Cardiac muscle cell (in vitro differentiated cells and primary cell): ENCODE results near the gene SNRNP40. TPM values are rescaled to one million over a fixed set of nuclear protein-coding genes. Genes with fewer than 3 reads are reported as not detected.
A peak's percentile ranks its signal among the peaks of the same experiment; 100 is the strongest.

Experiments used
- DNase-seq, 2 donors: peaks; one replicate each; pipeline versions ENCODE4 v3.0.0 to v3.0.0-alpha.2; 2010 to 2017; ENCODE audit warnings: low read depth in 1 of 2, low spot score in 1 of 2
- H3K27ac ChIP-seq: fragments of 200-600 bp; sonication (generic); 2 replicates; pipeline ENCODE4 v1.5.1; 2016
- H3K27me3 ChIP-seq: fragments of 200-600 bp; sonication (generic); 2 replicates; pipeline ENCODE4 v1.6.0; 2016; ENCODE audit warnings: control low read depth
- H3K36me3 ChIP-seq: fragments of 200-600 bp; sonication (generic); 2 replicates; pipeline ENCODE4 v1.5.1; 2016; ENCODE audit warnings: control low read depth
- H3K4me1 ChIP-seq: fragments of 200-600 bp; sonication (generic); 2 replicates; pipeline ENCODE4 v1.8.1; 2017; ENCODE audit warnings: low read depth, mild to moderate bottlenecking, mixed run types
- H3K4me3 ChIP-seq: fragments of 200-600 bp; sonication (generic); 2 replicates; pipeline ENCODE4 v1.5.1; 2016; ENCODE audit warnings: mild to moderate bottlenecking
- H3K9me3 ChIP-seq: fragments of 200-600 bp; sonication (generic); 2 replicates; pipeline ENCODE4 v1.5.1; 2017; ENCODE audit warnings: low read depth, mild to moderate bottlenecking, control low read depth
- polyA plus RNA-seq: library from polyadenylated mRNA; unstranded; fragments of >200 nt; fragmentation: Nextera tagmentation; extraction: Ambion mirVana; gene quantifications from 2 replicates; pipeline ENCODE4 v1.2.1, GENCODE V29; 2016
- total RNA-seq: library from RNA; depleted of rRNA; stranded (reverse); fragments of >200 nt; gene quantifications from 2 replicates; pipeline ENCODE4 v1.2.3, GENCODE V29; 2016
- TF ChIP-seq, protein P1 (sequence below): IDR thresholded peaks from 2 replicates; pipeline ENCODE4 v1.5.1; 2012; ENCODE audit warnings: low read depth, mild to moderate bottlenecking, low read length

SNRNP40 gene
- total and polyA plus RNA-seq, 2 experiments from 2014 or later = 39.5 to 69.5 TPM

DNA sequence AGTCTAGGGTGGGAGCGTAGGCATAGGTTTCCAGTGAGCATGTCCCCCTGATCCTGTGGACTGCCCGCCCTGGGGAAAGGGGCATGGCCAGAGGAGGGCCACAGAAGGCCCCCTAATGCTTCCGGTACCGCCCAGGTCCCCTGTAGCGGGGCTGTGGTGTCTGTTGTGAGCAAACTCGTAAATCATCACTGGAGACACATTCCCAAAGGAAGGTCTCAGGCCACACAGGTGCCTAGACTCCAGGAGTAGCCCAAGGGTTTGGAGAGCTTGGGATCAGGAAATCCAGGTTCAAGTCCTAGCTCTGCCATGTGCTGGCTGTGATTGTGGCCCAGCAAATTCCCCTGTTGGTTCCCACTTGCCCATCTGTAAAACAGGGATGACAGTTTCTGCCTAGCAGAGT is 77.1 kb downstream of the SNRNP40 start:
- DNase-seq = no peak

DNA sequence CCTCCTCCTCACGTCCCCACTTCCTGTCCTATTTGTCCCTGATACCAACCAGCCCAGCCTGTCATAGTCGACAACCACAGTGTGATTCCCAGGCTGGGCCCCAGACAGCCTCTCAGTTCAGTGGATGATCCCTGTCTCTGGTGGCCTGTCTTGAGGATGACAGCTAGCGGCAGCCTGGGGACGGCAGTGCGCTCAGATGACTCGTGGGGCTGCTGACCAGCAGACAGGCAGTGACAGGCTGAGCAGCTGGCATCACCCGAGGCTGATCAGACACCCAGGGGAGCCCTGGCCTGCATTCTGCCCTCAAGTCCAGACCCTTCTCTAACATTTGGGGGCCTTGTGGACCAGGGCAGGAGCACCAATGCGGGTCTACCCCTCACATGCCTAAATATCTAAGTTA is 77.9 kb downstream of the SNRNP40 start:
- Histone ChIP-seq H3K4me1 (peaks cover 6% of the 10 kb centered on the region), H3K27ac (no peak overlapping the region)

More for the DNA sequence above, 77.1 kb downstream of the SNRNP40 start:
- Histone ChIP-seq H3K4me1 (peaks cover 6% of the 10 kb centered on the region), H3K9me3 (no peaks in the 10 kb centered on the region), H3K36me3 (no peaks in the 10 kb centered on the region), H3K27me3 (no peaks in the 10 kb centered on the region), H3K4me3 (no peak overlapping the region), H3K27ac (no peak overlapping the region)
- TF ChIP-seq, protein P1, sequence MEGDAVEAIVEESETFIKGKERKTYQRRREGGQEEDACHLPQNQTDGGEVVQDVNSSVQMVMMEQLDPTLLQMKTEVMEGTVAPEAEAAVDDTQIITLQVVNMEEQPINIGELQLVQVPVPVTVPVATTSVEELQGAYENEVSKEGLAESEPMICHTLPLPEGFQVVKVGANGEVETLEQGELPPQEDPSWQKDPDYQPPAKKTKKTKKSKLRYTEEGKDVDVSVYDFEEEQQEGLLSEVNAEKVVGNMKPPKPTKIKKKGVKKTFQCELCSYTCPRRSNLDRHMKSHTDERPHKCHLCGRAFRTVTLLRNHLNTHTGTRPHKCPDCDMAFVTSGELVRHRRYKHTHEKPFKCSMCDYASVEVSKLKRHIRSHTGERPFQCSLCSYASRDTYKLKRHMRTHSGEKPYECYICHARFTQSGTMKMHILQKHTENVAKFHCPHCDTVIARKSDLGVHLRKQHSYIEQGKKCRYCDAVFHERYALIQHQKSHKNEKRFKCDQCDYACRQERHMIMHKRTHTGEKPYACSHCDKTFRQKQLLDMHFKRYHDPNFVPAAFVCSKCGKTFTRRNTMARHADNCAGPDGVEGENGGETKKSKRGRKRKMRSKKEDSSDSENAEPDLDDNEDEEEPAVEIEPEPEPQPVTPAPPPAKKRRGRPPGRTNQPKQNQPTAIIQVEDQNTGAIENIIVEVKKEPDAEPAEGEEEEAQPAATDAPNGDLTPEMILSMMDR = no peak

DNA sequence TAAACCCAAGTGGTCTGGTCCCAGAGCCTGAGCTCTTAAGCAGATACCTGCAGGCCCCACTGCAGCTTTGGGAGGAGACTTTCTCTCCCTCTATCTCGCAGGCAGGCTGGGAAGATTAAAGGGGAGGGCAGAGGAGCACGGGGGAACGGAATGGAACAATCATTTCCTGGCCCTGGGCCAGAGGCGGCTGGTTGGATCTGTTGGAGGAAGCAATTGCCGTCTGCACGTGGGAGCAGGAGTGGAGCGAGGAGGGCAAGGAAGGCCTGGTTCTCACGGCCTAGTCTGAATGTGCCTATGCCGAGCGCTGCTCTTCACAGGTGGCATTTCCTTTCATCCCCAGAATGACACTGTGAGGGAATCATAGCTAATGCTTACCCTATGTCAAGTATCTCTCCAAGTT is 80.6 kb downstream of the SNRNP40 start:
- no peak overlapping the region for H3K4me3 ChIP-seq
- H3K27me3 ChIP-seq = no peaks in the 10 kb centered on the region
- no peaks in the 10 kb centered on the region for H3K36me3 ChIP-seq
- TF ChIP-seq, protein P1 = no peak
- H3K4me1 ChIP-seq = peaks cover 6% of the 10 kb centered on the region
- DNase-seq = peak; percentile 74 to 77
- H3K9me3 ChIP-seq = no peaks in the 10 kb centered on the region
- no peak overlapping the region for H3K27ac ChIP-seq

More for the DNA sequence above, 77.9 kb downstream of the SNRNP40 start:
- no peaks in the 10 kb centered on the region for H3K36me3 ChIP-seq
- DNase-seq = no peak
- H3K27me3 ChIP-seq = no peaks in the 10 kb centered on the region
- TF ChIP-seq, protein P1 = no peak
- H3K4me3 ChIP-seq = no peak overlapping the region
- no peaks in the 10 kb centered on the region for H3K9me3 ChIP-seq

DNA sequence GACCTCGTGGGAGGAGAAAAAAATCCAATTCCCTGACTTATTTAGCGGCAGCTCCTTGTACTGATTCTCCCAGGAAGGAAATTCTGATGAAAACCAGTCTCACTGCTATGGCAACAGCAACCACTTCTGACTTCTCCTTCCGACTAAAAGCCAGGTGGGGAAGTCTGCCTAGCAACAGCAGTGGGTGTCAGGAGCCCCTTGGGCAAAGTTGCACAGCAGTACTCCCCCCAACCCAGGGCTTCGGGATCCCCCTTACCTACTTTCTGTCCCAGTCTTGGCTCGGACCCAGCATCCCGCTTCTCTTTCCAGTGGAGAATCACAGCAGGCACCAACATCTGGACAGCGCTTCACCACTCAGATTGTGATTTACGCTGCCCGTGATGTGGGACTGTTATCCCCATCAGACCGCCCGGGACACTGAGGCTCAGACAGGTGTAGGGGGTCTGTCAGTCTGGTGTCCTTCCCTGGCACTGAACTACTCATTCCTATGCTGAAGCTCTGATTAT is 81.5 kb downstream of the SNRNP40 start:
- TF ChIP-seq, protein P1 = no peak
- Histone ChIP-seq H3K27me3 (no peaks in the 10 kb centered on the region), H3K27ac (no peak overlapping the region), H3K4me3 (no peak overlapping the region), H3K4me1 (peaks cover 6% of the 10 kb centered on the region), H3K36me3 (no peaks in the 10 kb centered on the region), H3K9me3 (no peaks in the 10 kb centered on the region)
- peak in 1 of 2 donors; percentile 15 for DNase-seq

- TF ChIP-seq, protein P1 = no peak
- H3K4me3 ChIP-seq = no peak overlapping the region
- H3K27ac ChIP-seq = no peak overlapping the region
- no peaks in the 10 kb centered on the region for H3K9me3 ChIP-seq
- no peaks in the 10 kb centered on the region for H3K27me3 ChIP-seq
- peaks cover 6% of the 10 kb centered on the region for H3K4me1 ChIP-seq
- peak in 1 of 2 donors; percentile 32 for DNase-seq
- no peaks in the 10 kb centered on the region for H3K36me3 ChIP-seq
These were observed 82.1 kb downstream of the SNRNP40 start for GRCh38 chr1:31214316-31215064.

Other genes starting within 250 kb of the SNRNP40 start
- gene PUM1, start 231.1 kb downstream of the SNRNP40 start, total RNA-seq = 99.6 and 130 TPM in 2 replicates
- 81.1 and 134 TPM in 2 replicates for gene PUM1, start 231.1 kb downstream of the SNRNP40 start, polyA plus RNA-seq
- gene NKAIN1, start 56.9 kb downstream of the SNRNP40 start, total RNA-seq = 1.7 and 1.9 TPM in 2 replicates
- 2.4 and 2.8 TPM in 2 replicates for gene NKAIN1, start 56.9 kb downstream of the SNRNP40 start, polyA plus RNA-seq
- 40.7 and 41.8 TPM in 2 replicates for gene ZCCHC17, start 244 bp upstream of the SNRNP40 start, total RNA-seq
- gene ZCCHC17, start 244 bp upstream of the SNRNP40 start, polyA plus RNA-seq = 74.4 and 76.1 TPM in 2 replicates
- 250 and 642 TPM in 2 replicates for gene FABP3, start 76.3 kb upstream of the SNRNP40 start, total RNA-seq
- 346 and 595 TPM in 2 replicates for gene FABP3, start 76.3 kb upstream of the SNRNP40 start, polyA plus RNA-seq
- gene SERINC2, start 116.4 kb upstream of the SNRNP40 start, total RNA-seq = 6.7 and 8.1 TPM in 2 replicates
- 13.8 and 14.7 TPM in 2 replicates for gene SERINC2, start 116.4 kb upstream of the SNRNP40 start, polyA plus RNA-seq